K562 (cell line): Measurements from ENCODE around the gene TSPAN14. TPM values are rescaled to one million over a fixed set of nuclear protein-coding genes. Genes with fewer than 3 reads are reported as not detected.

Source experiments
- BCOR ChIP-seq: fragments of 450-650 bp; IDR thresholded peaks from 2 replicates; pipeline ENCODE4 v1.6.1; 2016
- CEBPG ChIP-seq, 3 experiments: fragments of 200-800 bp in 1 of 3; sonication (Bioruptor generic) in 1 of 3; sonication (generic) in 1 of 3; formaldehyde crosslinking in 1 of 3; IDR thresholded peaks in 2 of 3; conservative IDR thresholded peaks in 1 of 3; 2 replicates each; pipeline versions ENCODE4 v1.6.1 to v1.8.0; 2016 to 2022; ENCODE audit warnings: missing compliant biosample characterization in 2 of 3, missing genetic modification characterization in 2 of 3, mild to moderate bottlenecking in 1 of 3, missing genetic modification reagents in 1 of 3
- FOXM1 ChIP-seq, 2 experiments: fragments of 450-650 bp in 1 of 2; sonication (generic) in 1 of 2; formaldehyde crosslinking in 1 of 2; IDR thresholded peaks; 2 replicates each; pipeline versions ENCODE4 v1.6.1 to v1.9.0; 2017 to 2022; ENCODE audit warnings: low read depth in 2 of 2, mild to moderate bottlenecking in 2 of 2, missing genetic modification reagents in 1 of 2, moderate library complexity in 1 of 2
- GATAD2A ChIP-seq: fragments of 450-650 bp; IDR thresholded peaks from 2 replicates; pipeline ENCODE4 v1.6.1; 2017
- GTF3C2 ChIP-seq: IDR thresholded peaks from 3 replicates; pipeline ENCODE4 v1.6.1; 2011; ENCODE audit warnings: borderline replicate concordance, mild to moderate bottlenecking, moderate library complexity; ENCODE audit not compliant: insufficient read length; ENCODE audit errors: extremely low read depth
- JUND ChIP-seq, 2 experiments: IDR thresholded peaks; 2 replicates in 1 of 2; 3 replicates in 1 of 2; pipeline ENCODE4 v1.6.1; 2011; ENCODE audit warnings: borderline replicate concordance in 2 of 2, low read depth in 2 of 2, low read length in 2 of 2, improper control_type of control experiment in 1 of 2, missing biosample characterization in 1 of 2, missing genetic modification characterization in 1 of 2, missing genetic modification reagents in 1 of 2
- LCOR ChIP-seq: sonication (generic); formaldehyde crosslinking; IDR thresholded peaks from 2 replicates; pipeline ENCODE4 v1.8.0; 2022; ENCODE audit warnings: mild to moderate bottlenecking, missing genetic modification reagents
- LEF1 ChIP-seq: fragments of 450-650 bp; IDR thresholded peaks from 2 replicates; pipeline ENCODE4 v1.6.1; 2016; ENCODE audit warnings: mild to moderate bottlenecking
- NBN ChIP-seq: fragments of 450-650 bp; IDR thresholded peaks from 2 replicates; pipeline ENCODE4 v1.6.1; 2016; ENCODE audit warnings: low read depth, mild to moderate bottlenecking
- PCBP2 ChIP-seq: fragments of 200-400 bp; formaldehyde crosslinking; IDR thresholded peaks from 2 replicates; pipeline ENCODE4 v1.6.1; 2018; ENCODE audit warnings: low read length, low read depth, mild to moderate bottlenecking, moderate library complexity; ENCODE audit not compliant: poor library complexity, severe bottlenecking
- SMARCE1 ChIP-seq: fragments of 450-650 bp; IDR thresholded peaks from 2 replicates; pipeline ENCODE4 v1.7.1; 2016; ENCODE audit warnings: mild to moderate bottlenecking
- TRIM24 ChIP-seq, 2 experiments: fragments of 450-650 bp; IDR thresholded peaks; 2 replicates each; pipeline ENCODE4 v1.6.1; 2016
- ZBTB2 ChIP-seq: fragments of 450-650 bp; IDR thresholded peaks from 2 replicates; pipeline ENCODE4 v1.6.1; 2016; ENCODE audit warnings: antibody characterized with exemption
- ZFPM2 ChIP-seq: fragments of 250-450 bp; sonication (Bioruptor Pico); IDR thresholded peaks from 2 replicates; pipeline ENCODE4 v1.5.1; 2022; ENCODE audit warnings: mild to moderate bottlenecking
- ZHX1 ChIP-seq: fragments of 150-350 bp; conservative IDR thresholded peaks from 2 replicates; pipeline ENCODE4 v1.6.1; 2014; ENCODE audit warnings: low read length
- ZNF263 ChIP-seq: sonication (generic); formaldehyde crosslinking; IDR thresholded peaks from 2 replicates; pipeline ENCODE4 v1.8.0; 2022; ENCODE audit warnings: mild to moderate bottlenecking, missing genetic modification reagents, borderline replicate concordance
- ZNF77 ChIP-seq: fragments of 250-450 bp; sonication (Bioruptor Pico); IDR thresholded peaks from 2 replicates; pipeline ENCODE4 v1.5.0; 2020
- ZNF778 ChIP-seq: fragments of 450-650 bp; formaldehyde crosslinking; IDR thresholded peaks from 2 replicates; pipeline ENCODE4 v1.4.0; 2020; ENCODE audit warnings: mild to moderate bottlenecking, moderate library complexity
- polyA plus RNA-seq, 8 experiments: library from polyadenylated mRNA; depleted of rRNA in 4 of 8; stranded (reverse) in 5 of 8; unstranded in 3 of 8; fragments of >200 nt; fragmentation: Nextera tagmentation in 2 of 8; fragmentation: Illumina TruSeq in 1 of 8; extraction: Ambion mirVana in 2 of 8; extraction: Trizol in 1 of 8; gene quantifications; 2 replicates each; pipeline versions ENCODE4 v1.2.1 to v1.2.3, GENCODE V29; 2011 to 2014; ENCODE audit warnings: inconsistent platforms in 1 of 8, missing spikeins in 1 of 8
- total RNA-seq, 7 experiments: library from RNA; depleted of rRNA in 6 of 7; stranded (reverse); fragments of >200 nt in 6 of 7; fragmentation: Illumina TruSeq in 2 of 7; extraction: Trizol in 2 of 7; gene quantifications; 2 replicates each; pipeline versions ENCODE4 v1.2.1 to v1.2.3, GENCODE V29; 2011 to 2021; ENCODE audit warnings: low replicate concordance in 1 of 7

The TSPAN14 gene
- total and polyA plus RNA-seq, 9 of the 15 experiments (the other 6 are each of a cell fraction or from before 2014, with no cell fraction given) = 5.8 to 92.9 (median 23.3) TPM

- TF ChIP-seq ZBTB2 (peak; percentile 73), JUND (IDR thresholded peaks at IDR 0.05; ENCODE audit: borderline replicate concordance, low read depth, low read length) (peak; percentile 57), JUND (tag; IDR thresholded peaks at IDR 0.05; ENCODE audit: borderline replicate concordance, low read depth, low read length) (0 out of 3 replicates have a peak, but pooled peaks have one; percentile 13), PCBP2 (no peak), CEBPG (CRISPR knock-in tag; IDR thresholded peaks at IDR 0.05) (no peak), CEBPG (tag; conservative IDR thresholded peaks at IDR 0.05 in 1 of 2, IDR thresholded peaks at IDR 0.05 in 1 of 2) (no peak), GATAD2A (no peak), ZNF778 (no peak), ZFPM2 (CRISPR knock-in tag) (no peak), ZNF77 (CRISPR knock-in tag) (no peak), LEF1 (peak; percentile 48; the same call in 1 of the 2 replicates), NBN (0 out of 2 replicates have a peak, but pooled peaks have one; percentile 60), BCOR (peak; percentile 65; the same call in 1 of the 2 replicates), SMARCE1 (peak; percentile 64; the same call in 1 of the 2 replicates), GTF3C2 (no peak), TRIM24 (IDR thresholded peaks at IDR 0.05) (peak; percentile 67 to 85; a peak in 3 of 4 replicates), LCOR (no peak), FOXM1 (IDR thresholded peaks at IDR 0.05; ENCODE audit: low read depth) (peak; percentile 79; the same call in 1 of the 2 replicates), FOXM1 (CRISPR knock-in tag; IDR thresholded peaks at IDR 0.05; ENCODE audit: low read depth) (no peak), ZNF263 (CRISPR knock-in tag) (peak; percentile 17; the same call in 1 of the 2 replicates), ZHX1 (0 out of 2 replicates have a peak, but pooled peaks have one; percentile 33)
Measured at GRCh38 chr10:80504158-80504811, 50.2 kb downstream of the TSPAN14 start (continued).
